NCI-H226 (cell line): ENCODE data around the gene ILDR1.
"Not testable (repeated sequence)": the region's sequence is repeated elsewhere in the genome, so short reads cannot be mapped to it uniquely, and the experiment has no call there.

Experiments used
- DNase-seq: peaks from one replicate; pipeline ENCODE4 v3.0.0-alpha.2; 2015

Gene ILDR1

GRCh38 chr3:122021811-122022401 is at the start of gene ILDR1:
ILDR1 (minus strand) TSS chr3:122022247; CDS start chr3:122022077, 170 bp downstream.
- no peak for DNase-seq

GRCh38 chr3:122067588-122068240 is 45.7 kb upstream of the ILDR1 start:
- no peak for DNase-seq

- no peak for DNase-seq
These were observed 45.1 kb upstream of the ILDR1 start for GRCh38 chr3:122067214-122067550.

GRCh38 chr3:122066331-122067213 is 44.5 kb upstream of the ILDR1 start:
- no peak for DNase-seq

GRCh38 chr3:122064326-122064725 is 42.3 kb upstream of the ILDR1 start:
- no peak for DNase-seq

- DNase-seq: no peak
These were observed 41.9 kb upstream of the ILDR1 start for GRCh38 chr3:122063908-122064307.

GRCh38 chr3:122060040-122060698 is 38.1 kb upstream of the ILDR1 start:
- no peak for DNase-seq

- DNase-seq: no peak
These were observed 36.2 kb upstream of the ILDR1 start for GRCh38 chr3:122058294-122058693.

GRCh38 chr3:122057671-122058070 is 35.6 kb upstream of the ILDR1 start:
- DNase-seq: no peak

- DNase-seq: no peak
These were observed 33.2 kb upstream of the ILDR1 start, which contains the start of gene CD86 for GRCh38 chr3:122055215-122055614. CD86 (plus strand) TSS chr3:122055362; CDS start chr3:122055490, 128 bp downstream.

GRCh38 chr3:122052968-122053367 is 30.9 kb upstream of the ILDR1 start:
- no peak for DNase-seq

- DNase-seq: not testable (repeated sequence)
These were observed 25.7 kb upstream of the ILDR1 start for GRCh38 chr3:122047773-122048172.

- DNase-seq: not testable (repeated sequence)
These were observed 25.2 kb upstream of the ILDR1 start for GRCh38 chr3:122047296-122047695.

- no peak for DNase-seq
These were observed 11.0 kb upstream of the ILDR1 start for GRCh38 chr3:122033023-122033422.

- DNase-seq: no peak
These were observed 10.5 kb upstream of the ILDR1 start for GRCh38 chr3:122032531-122032930.

- DNase-seq: no peak
These were observed 9.0 kb upstream of the ILDR1 start for GRCh38 chr3:122031123-122031468.

- no peak for DNase-seq
These were observed 8.5 kb upstream of the ILDR1 start for GRCh38 chr3:122030381-122031122.

GRCh38 chr3:122025296-122025695 is 3.2 kb upstream of the ILDR1 start:
- DNase-seq: no peak

- DNase-seq: no peak
These were observed 2.8 kb upstream of the ILDR1 start for GRCh38 chr3:122024800-122025199.

GRCh38 chr3:122023335-122023910 is 1.4 kb upstream of the ILDR1 start:
- DNase-seq: no peak

GRCh38 chr3:122021037-122021436 is 1.0 kb downstream of the ILDR1 start:
- no peak for DNase-seq

- no peak for DNase-seq
These were observed 2.6 kb downstream of the ILDR1 start for GRCh38 chr3:122019493-122019892.
